Measurements from ENCODE around the gene CACNA1D.

The CACNA1D gene

DNA sequence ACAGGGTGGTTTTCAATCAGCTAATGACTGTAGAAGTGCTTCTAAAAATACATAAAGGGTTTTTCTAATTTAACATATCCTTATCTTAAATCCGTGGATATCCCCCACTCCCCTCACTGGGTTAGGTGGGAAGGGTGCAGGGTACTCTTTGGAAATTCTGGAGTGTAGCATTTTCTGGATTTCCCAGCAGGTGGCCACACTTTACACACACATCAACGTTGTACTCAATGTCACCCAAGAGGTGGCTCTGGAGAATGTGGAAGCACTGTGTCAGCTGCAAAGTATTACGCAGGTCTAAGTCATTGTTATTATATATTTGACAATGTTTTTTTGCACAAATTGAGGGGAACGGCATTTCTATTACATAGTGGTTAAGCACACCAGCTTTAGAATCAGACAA is 183.0 kb downstream of the CACNA1D start:
- in situ Hi-C loops (cut with MboI; ENCODE audit: low sequenced_read_pairs): no loop called here

DNA sequence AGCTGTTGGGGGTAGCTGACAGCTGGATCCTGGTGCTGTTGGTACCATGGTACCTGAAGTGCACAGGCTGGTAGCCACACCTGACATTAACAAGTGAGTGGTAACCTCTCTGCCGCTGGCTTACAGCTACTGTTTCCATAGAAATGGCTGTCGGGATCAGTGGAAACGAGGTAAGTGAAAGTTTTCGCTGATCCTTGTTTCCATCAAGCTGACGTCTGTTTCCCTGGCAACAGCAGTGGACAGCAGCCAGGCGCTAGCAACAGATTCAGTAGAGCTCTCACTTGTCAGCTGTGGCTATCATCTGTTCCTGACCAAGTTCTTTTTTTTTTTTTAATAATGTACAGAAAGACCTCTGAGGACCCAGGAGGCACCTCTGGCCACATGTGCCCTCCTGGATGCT is 185.6 kb downstream of the CACNA1D start:
- in situ Hi-C loops (cut with MboI; ENCODE audit: low sequenced_read_pairs): no loop called here

DNA sequence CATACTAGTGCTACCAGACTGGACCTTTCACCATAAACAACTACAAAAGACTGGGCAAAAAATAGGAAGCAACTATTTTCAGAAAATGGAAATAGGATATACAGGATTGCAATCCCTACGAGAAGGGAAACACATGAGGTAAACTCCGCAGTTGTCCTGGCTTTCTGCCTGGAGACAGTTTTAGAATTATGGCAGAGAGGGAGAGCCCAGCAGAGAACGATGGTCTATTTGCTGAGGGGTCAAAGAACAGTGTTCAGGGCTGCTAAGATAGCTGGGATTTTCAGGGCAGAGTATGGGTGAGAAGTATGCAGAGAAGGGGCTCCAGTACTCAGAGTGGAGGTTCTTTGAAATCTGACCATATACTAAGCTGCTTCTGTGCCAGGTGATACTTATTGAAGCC is 188.4 kb downstream of the CACNA1D start:
- in situ Hi-C loops (cut with MboI; ENCODE audit: low sequenced_read_pairs): no loop called here

DNA sequence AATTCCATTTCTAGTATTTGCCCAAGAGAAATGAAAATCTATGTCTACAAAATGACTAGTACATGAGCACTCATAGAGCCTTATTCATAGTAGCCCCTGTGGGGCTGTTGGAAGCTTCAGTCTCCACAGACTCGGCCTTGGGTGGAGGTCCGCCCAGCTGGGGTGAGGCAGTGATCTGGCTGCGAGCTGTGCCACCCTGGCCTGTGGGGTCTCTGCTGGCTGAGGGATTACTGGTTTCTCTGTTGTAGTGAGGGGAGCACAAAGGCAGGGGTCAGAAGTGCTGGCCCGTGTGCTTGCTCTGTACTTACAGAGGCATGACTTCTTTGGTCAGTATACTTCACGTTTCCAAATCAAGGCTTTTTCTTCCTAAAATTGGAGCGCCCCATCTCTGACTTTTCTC is 193.7 kb downstream of the CACNA1D start:
- in situ Hi-C loops (cut with MboI; ENCODE audit: low sequenced_read_pairs): no loop called here

DNA sequence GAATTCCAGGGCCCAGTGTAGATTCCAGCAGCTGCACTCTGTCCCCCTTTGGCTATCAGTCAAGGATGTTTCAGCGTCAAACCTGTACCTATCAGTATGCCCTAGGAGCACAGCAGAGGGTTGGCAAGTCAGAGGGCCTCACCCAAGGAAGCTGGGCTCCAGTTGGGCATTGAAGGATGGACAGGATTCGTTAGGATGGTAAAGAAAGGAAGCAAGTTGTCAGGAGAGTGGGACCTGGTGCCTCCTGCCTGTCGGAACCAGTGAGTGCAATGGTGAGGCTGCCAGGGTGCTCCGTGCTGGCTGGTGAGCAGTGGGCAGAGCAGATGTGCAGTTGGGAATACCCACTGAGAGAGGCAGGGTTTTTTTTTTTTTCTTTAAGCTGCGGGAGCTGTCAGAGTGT is 194.6 kb downstream of the CACNA1D start:
- in situ Hi-C loops (cut with MboI; ENCODE audit: low sequenced_read_pairs): no loop called here

GRCh38 chr3:53689681-53690080 is 195.3 kb downstream of the CACNA1D start:
- in situ Hi-C loops (cut with MboI; ENCODE audit: low sequenced_read_pairs): no loop called here

GRCh38 chr3:53690521-53690920 is 196.1 kb downstream of the CACNA1D start:
- in situ Hi-C loops (cut with MboI; ENCODE audit: low sequenced_read_pairs): no loop called here

DNA sequence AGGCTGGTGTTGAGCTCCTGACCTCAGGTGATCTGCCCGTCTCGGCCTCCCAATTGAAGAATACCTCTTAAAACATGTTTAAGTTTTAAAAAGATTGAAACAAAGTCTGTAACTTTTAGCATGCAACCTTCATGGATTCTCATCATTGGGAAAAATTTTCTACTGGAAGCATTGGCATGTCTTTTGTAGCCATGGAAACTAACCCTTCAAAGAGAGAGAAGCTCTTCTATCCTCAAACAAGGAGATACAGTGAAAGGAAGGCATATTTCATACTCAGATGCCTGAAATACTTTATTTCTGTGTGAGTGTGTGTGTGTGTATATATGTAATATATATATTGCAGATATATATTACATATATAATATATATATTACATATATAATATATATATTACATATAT is 196.9 kb downstream of the CACNA1D start:
- in situ Hi-C loops (cut with MboI; ENCODE audit: low sequenced_read_pairs): no loop called here

- in situ Hi-C loops (cut with MboI; ENCODE audit: low sequenced_read_pairs): no loop called here
These were observed 197.5 kb downstream of the CACNA1D start for GRCh38 chr3:53691885-53692284.

DNA sequence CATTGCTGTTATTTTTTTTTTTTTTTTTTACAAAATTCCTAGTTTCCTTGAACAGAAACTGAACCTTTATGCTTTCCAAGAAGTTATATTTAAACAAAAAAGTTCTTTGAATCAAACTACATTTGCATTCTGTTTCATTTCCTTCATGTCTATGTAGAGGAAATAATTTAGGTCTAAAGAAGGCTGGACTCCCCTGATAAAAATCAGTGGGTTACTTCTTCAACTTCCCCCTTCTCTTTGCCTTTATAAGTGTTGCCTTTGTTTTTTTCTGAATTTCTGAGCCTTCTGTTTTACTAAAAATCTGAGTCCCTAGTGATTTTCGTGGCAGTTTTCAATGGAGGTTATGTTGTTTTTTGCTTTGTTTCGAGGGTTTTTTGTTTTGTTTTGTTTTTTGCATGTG is 199.0 kb downstream of the CACNA1D start:
- in situ Hi-C loops (cut with MboI; ENCODE audit: low sequenced_read_pairs): no loop called here

DNA sequence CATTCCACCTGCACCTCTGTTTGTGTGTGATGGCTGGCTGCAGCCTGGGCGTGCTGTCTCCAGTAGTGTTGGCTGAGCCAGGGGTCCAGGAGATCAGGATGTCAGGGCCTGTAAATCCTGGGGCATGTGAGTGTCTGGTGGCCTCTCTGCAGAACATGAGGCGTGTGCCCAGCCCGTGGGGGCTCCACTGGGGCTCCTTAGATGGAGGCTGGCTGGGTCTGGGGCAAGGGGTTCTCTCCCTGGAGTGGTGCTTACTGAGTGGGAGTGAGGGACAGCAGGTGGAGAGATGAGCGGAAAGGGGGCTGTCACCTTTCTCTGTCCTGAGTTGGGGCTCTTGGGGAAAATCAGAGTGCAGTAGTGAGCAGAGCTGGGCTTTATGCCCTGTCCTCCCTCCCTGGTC is 199.6 kb downstream of the CACNA1D start:
- in situ Hi-C loops (cut with MboI; ENCODE audit: low sequenced_read_pairs): no loop called here

GRCh38 chr3:53694666-53695323 is 200.4 kb downstream of the CACNA1D start:
- in situ Hi-C loops (cut with MboI; ENCODE audit: low sequenced_read_pairs): no loop called here

DNA sequence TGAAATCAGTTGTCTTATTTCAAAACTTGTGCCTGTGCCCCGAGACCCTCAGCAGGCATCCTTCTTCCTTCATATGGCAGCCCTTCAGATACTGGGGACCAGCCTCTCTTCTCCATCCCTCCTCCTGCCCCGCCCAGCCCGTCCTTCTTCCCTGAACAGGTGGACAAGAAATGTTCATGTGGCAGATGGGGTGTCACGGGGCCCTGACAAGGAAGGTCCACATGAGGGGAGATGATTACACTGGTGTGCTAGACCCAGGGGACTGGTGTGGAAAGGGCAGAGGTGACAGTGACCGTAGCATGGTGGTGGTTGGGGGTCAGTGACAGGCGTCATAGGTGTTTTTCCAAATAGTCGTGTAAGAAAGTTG is 200.9 kb downstream of the CACNA1D start:
- in situ Hi-C loops (cut with MboI; ENCODE audit: low sequenced_read_pairs): no loop called here

DNA sequence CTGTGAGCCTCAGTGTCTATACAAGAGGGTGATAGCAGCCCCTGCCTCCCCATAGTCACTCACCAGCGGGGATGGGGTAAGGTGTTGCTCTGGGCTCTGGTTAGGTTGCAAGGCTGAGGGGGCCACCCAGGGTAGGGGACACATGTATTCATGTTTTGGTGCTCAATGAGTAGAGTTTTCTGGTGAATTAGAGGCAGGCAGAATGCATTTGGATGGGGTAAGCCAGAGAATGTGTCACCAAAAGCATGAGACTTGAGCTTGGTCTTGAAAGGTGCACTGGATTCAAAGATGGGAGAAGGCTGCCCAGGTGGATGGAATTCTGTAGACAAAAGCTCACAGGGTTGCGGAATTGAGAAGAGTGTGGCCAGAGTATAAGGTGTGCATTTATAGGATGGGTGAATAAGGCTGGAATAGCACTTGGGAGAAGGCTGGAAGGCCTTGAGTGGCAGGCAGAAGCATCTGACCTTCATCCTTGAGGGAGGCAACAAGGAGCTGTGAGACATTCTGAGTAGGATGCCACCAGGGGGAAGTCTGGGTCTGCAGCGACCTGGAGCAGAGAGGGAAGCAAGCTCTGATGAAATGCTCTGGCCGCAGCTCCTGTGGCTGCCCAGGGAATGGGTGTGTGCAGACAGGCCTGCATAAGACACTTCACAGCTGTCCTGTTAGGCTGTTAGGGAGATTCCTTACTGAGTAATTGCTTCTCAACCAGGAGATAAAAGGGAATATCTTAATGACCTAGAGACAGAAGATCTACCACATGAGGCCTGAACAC is 202.2 kb downstream of the CACNA1D start:
- in situ Hi-C loops (cut with MboI; ENCODE audit: low sequenced_read_pairs): no loop called here

DNA sequence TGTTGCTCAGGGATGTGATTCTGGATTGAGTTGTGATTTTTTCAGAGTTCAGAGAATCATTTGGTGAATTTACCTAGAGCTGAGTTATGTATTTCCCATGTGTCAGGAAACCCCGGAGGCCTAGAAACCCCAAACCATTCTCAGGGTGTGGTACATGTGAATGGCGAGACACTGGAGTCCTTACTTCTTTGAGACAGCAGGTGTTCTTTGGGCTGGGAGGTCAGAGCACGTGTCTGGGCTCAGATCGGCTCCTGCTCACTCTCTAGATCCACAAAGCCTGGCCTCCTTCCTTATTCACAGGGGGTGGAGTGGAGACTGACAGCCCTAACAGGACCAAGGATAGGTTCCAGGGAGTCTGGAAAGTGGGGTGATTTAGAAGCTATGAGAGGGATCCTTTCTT is 206.0 kb downstream of the CACNA1D start:
- in situ Hi-C loops (cut with MboI; ENCODE audit: low sequenced_read_pairs): loop anchor here (25.0 kb wide), 2 partner anchors 338 to 588 kb away; no protein-coding TSS in a partner anchor

- in situ Hi-C loops (cut with MboI; ENCODE audit: low sequenced_read_pairs): loop anchor here (25.0 kb wide), 2 partner anchors 341 to 591 kb away; no protein-coding TSS in a partner anchor
These were observed 208.5 kb downstream of the CACNA1D start for GRCh38 chr3:53702776-53703530.

DNA sequence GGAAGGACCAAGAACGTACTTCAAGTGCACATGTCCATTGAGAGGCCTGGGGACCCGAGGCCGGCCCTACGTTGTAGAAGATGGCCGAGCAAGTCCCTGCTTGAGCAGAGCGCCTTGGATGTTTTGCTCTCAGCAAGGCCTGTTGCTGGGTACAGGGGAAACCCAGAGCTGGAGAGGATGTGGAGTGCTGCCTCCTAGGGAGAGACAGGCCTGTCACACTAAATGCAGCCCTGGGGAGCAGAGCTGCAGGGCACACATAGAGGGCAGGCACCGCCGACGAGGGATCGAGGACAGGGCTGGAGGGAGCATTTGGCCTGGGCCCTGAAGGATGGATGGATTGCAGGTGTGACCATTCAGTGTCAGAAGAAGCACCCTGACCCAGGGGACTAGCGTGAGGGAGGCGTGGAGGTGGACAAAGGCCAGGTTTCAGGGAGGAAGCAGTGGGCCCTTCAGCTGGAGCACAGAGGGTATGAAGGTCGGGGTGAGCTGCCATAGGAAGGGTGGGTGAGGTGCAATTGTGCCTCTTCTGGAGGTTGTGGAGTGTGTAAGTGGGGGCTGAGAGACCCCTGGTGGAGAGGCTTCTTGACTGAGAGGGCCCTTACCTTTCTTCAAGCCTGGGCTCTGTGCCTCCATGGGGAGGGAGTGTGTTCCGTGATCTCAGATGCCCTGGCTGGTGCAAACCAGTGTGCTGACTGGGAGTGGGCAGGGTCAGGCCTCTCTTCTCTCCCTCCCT is 209.4 kb downstream of the CACNA1D start:
- in situ Hi-C loops (cut with MboI; ENCODE audit: low sequenced_read_pairs): loop anchor here (25.0 kb wide), 2 partner anchors 341 to 591 kb away; no protein-coding TSS in a partner anchor

DNA sequence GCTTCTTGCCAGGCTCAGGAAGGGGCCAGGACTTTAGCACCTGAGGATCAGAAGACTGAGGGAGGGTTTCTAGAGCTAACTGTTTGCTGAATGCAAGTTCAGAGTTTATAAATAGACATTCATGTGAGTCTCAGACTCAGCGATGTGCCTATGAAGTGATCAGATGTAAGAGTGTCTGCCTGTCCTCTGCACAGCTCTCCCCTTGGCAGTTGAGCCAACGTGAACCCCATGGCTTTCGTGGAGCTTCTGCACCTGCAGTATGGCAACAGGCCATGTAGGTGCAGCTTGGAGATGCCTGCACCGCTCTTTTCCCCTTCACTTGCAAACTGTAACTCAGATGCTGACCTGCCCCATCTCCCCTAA is 209.9 kb downstream of the CACNA1D start:
- in situ Hi-C loops (cut with MboI; ENCODE audit: low sequenced_read_pairs): loop anchor here (25.0 kb wide), 2 partner anchors 342 to 592 kb away; no protein-coding TSS in a partner anchor

- in situ Hi-C loops (cut with MboI; ENCODE audit: low sequenced_read_pairs): loop anchor here (25.0 kb wide), 2 partner anchors 343 to 593 kb away; no protein-coding TSS in a partner anchor
These were observed 210.8 kb downstream of the CACNA1D start for GRCh38 chr3:53705024-53705745.

GRCh38 chr3:53705774-53706173 is 211.4 kb downstream of the CACNA1D start:
- in situ Hi-C loops (cut with MboI; ENCODE audit: low sequenced_read_pairs): loop anchor here (25.0 kb wide), 2 partner anchors 343 to 593 kb away; no protein-coding TSS in a partner anchor
